T-helper 22 cell (primary cell): ENCODE measurements around the gene COL5A2.

Experiments
- DNase-seq: peaks from one replicate; pipeline ENCODE4 v3.0.0-alpha.2; 2020; ENCODE audit warnings: low read depth

COL5A2 gene

GRCh38 chr2:189178726-189179569 is 613 bp downstream of the COL5A2 start:
- no peak for DNase-seq

- no peak for DNase-seq
Measured at GRCh38 chr2:189178054-189178453, 1.5 kb downstream of the COL5A2 start.

- DNase-seq, result no peak
Measured at GRCh38 chr2:189177251-189177840, 2.2 kb downstream of the COL5A2 start.

- no peak for DNase-seq
Measured at GRCh38 chr2:189176516-189176915, 3.0 kb downstream of the COL5A2 start.

GRCh38 chr2:189175869-189176433 is 3.6 kb downstream of the COL5A2 start:
- no peak for DNase-seq

- DNase-seq, result no peak
Measured at GRCh38 chr2:189171956-189172609, 7.5 kb downstream of the COL5A2 start.

- no peak for DNase-seq
Measured at GRCh38 chr2:189168856-189169499, 10.6 kb downstream of the COL5A2 start.

- no peak for DNase-seq
Measured at GRCh38 chr2:189165656-189166380, 13.7 kb downstream of the COL5A2 start.

- no peak for DNase-seq
Measured at GRCh38 chr2:189164746-189165145, 14.8 kb downstream of the COL5A2 start.

GRCh38 chr2:189163889-189164288 is 15.7 kb downstream of the COL5A2 start:
- no peak for DNase-seq

GRCh38 chr2:189162566-189162965 is 17.0 kb downstream of the COL5A2 start:
- no peak for DNase-seq

- no peak for DNase-seq
Measured at GRCh38 chr2:189161894-189162293, 17.7 kb downstream of the COL5A2 start.

GRCh38 chr2:189159717-189160116 is 19.8 kb downstream of the COL5A2 start:
- no peak for DNase-seq

GRCh38 chr2:189159273-189159672 is 20.3 kb downstream of the COL5A2 start:
- DNase-seq, result no peak

- DNase-seq, result no peak
Measured at GRCh38 chr2:189157939-189158338, 21.6 kb downstream of the COL5A2 start.

- no peak for DNase-seq
Measured at GRCh38 chr2:189157456-189157855, 22.1 kb downstream of the COL5A2 start.

- no peak for DNase-seq
Measured at GRCh38 chr2:189155795-189156194, 23.8 kb downstream of the COL5A2 start.

- no peak for DNase-seq
Measured at GRCh38 chr2:189153619-189154018, 25.9 kb downstream of the COL5A2 start.

GRCh38 chr2:189152483-189152882 is 27.1 kb downstream of the COL5A2 start:
- no peak for DNase-seq

- no peak for DNase-seq
Measured at GRCh38 chr2:189151906-189152305, 27.7 kb downstream of the COL5A2 start.

GRCh38 chr2:189150033-189150432 is 29.5 kb downstream of the COL5A2 start:
- no peak for DNase-seq

- no peak for DNase-seq
Measured at GRCh38 chr2:189147989-189148388, 31.6 kb downstream of the COL5A2 start.
